Mesenchymal stem cell (in vitro differentiated cells and primary cell): ENCODE data around the gene LCORL.

Source experiments
- DNase-seq: peaks from one replicate; pipeline ENCODE4 v3.0.0-alpha.2; 2013
- H2AFZ ChIP-seq: one replicate; pipeline ENCODE4 v1.6.1; 2013; ENCODE audit warnings: low read depth, mild to moderate bottlenecking, control low read depth, inconsistent platforms, low read length, moderate library complexity
- H2AK5ac ChIP-seq: 2 replicates; pipeline ENCODE4 v1.6.1; 2013; ENCODE audit warnings: low read length, moderate library complexity, mild to moderate bottlenecking, inconsistent platforms; ENCODE audit not compliant: severe bottlenecking
- H2BK120ac ChIP-seq: one replicate; pipeline ENCODE4 v1.6.1; 2013; ENCODE audit warnings: low read depth, mild to moderate bottlenecking, inconsistent platforms, low read length, moderate library complexity
- H2BK12ac ChIP-seq, 2 experiments: one replicate each; pipeline ENCODE4 v1.6.1; 2013; ENCODE audit warnings: inconsistent platforms in 2 of 2, low read length in 2 of 2, mild to moderate bottlenecking in 2 of 2, moderate library complexity in 2 of 2, control low read depth in 1 of 2
- H2BK15ac ChIP-seq: one replicate; pipeline ENCODE4 v1.6.1; 2013; ENCODE audit warnings: mild to moderate bottlenecking, low read depth, inconsistent platforms; ENCODE audit not compliant: poor library complexity, severe bottlenecking
- H2BK5ac ChIP-seq: 2 replicates; pipeline ENCODE4 v1.6.1; 2013; ENCODE audit warnings: low read depth, mild to moderate bottlenecking, low read length, control low read depth, inconsistent platforms; ENCODE audit not compliant: poor library complexity, severe bottlenecking
- H3K14ac ChIP-seq, 2 experiments: one replicate each; pipeline ENCODE4 v1.6.1; 2013; ENCODE audit warnings: inconsistent platforms in 2 of 2, low read length in 2 of 2, control low read depth in 1 of 2, mild to moderate bottlenecking in 1 of 2, moderate library complexity in 1 of 2
- H3K18ac ChIP-seq, 2 experiments: one replicate each; pipeline ENCODE4 v1.6.1; 2013; ENCODE audit warnings: inconsistent platforms in 2 of 2, low read length in 2 of 2, control low read depth in 1 of 2, low read depth in 1 of 2, mild to moderate bottlenecking in 1 of 2
- H3K23ac ChIP-seq, 2 experiments: one replicate each; pipeline ENCODE4 v1.6.1; 2013; ENCODE audit warnings: inconsistent platforms in 2 of 2, low read length in 2 of 2, mild to moderate bottlenecking in 2 of 2, moderate library complexity in 2 of 2, control low read depth in 1 of 2
- H3K27ac ChIP-seq: 2 replicates; pipeline ENCODE4 v1.5.1; 2013; ENCODE audit warnings: mild to moderate bottlenecking, moderate library complexity, low read length, control low read depth, inconsistent platforms; ENCODE audit not compliant: poor library complexity, severe bottlenecking
- H3K27me3 ChIP-seq, 2 experiments: 2 replicates each; pipeline versions ENCODE4 v1.6.1 to v1.7.0; 2013; ENCODE audit warnings: low read length in 2 of 2, mild to moderate bottlenecking in 2 of 2, moderate library complexity in 2 of 2, control low read depth in 1 of 2, inconsistent platforms in 1 of 2; ENCODE audit not compliant: control insufficient read depth in 1 of 2, insufficient read depth in 1 of 2
- H3K36me3 ChIP-seq, 2 experiments: 2 replicates each; pipeline versions ENCODE4 v1.6.1 to v1.7.0; 2013; ENCODE audit warnings: low read length in 2 of 2, control low read depth in 1 of 2, inconsistent platforms in 1 of 2, low read depth in 1 of 2, mild to moderate bottlenecking in 1 of 2; ENCODE audit not compliant: insufficient read depth in 2 of 2, control insufficient read depth in 1 of 2
- H3K4ac ChIP-seq, 2 experiments: one replicate each; pipeline ENCODE4 v1.6.1; 2013; ENCODE audit warnings: inconsistent platforms in 2 of 2, low read length in 2 of 2, mild to moderate bottlenecking in 2 of 2, moderate library complexity in 2 of 2, control low read depth in 1 of 2, low read depth in 1 of 2
- H3K4me1 ChIP-seq: 2 replicates; pipeline ENCODE4 v1.6.1; 2013; ENCODE audit warnings: low read depth, low read length, control low read depth; ENCODE audit not compliant: control insufficient read depth, insufficient read depth
- H3K4me2 ChIP-seq: 2 replicates; pipeline ENCODE4 v1.6.1; 2013; ENCODE audit warnings: low read length, mild to moderate bottlenecking, inconsistent platforms; ENCODE audit not compliant: poor library complexity, severe bottlenecking
- H3K4me3 ChIP-seq, 2 experiments: 2 replicates each; pipeline versions ENCODE4 v1.5.1 to v1.7.0; 2013; ENCODE audit warnings: low read length in 2 of 2, mild to moderate bottlenecking in 2 of 2, control low read depth in 1 of 2, low read depth in 1 of 2; ENCODE audit not compliant: insufficient read depth in 1 of 2
- H3K79me1 ChIP-seq: replicated peaks from 2 replicates; pipeline ENCODE4 v1.6.1; 2013; ENCODE audit warnings: mild to moderate bottlenecking, control low read depth, low read length, inconsistent platforms; ENCODE audit not compliant: poor library complexity, severe bottlenecking
- H3K9ac ChIP-seq: 2 replicates; pipeline ENCODE4 v1.7.0; 2013; ENCODE audit warnings: mild to moderate bottlenecking, low read length, moderate library complexity
- H3K9me3 ChIP-seq: 2 replicates; pipeline ENCODE4 v1.7.0; 2013; ENCODE audit warnings: mild to moderate bottlenecking, low read length; ENCODE audit not compliant: control insufficient read depth
- H4K8ac ChIP-seq: one replicate; pipeline ENCODE4 v1.6.1; 2013; ENCODE audit warnings: inconsistent platforms, mild to moderate bottlenecking, low read length, moderate library complexity
- H4K91ac ChIP-seq: one replicate; pipeline ENCODE4 v1.6.1; 2013; ENCODE audit warnings: mild to moderate bottlenecking, low read length, inconsistent platforms
- WGBS: methylation state at CpG from one replicate; pipeline ENCODE4 v1.1.7; 2013; ENCODE audit warnings: mixed read lengths; 5-methylcytosine and 5-hydroxymethylcytosine counted together

The LCORL gene

GRCh38 chr4:18020671-18021469, 685 bp downstream of the LCORL start:
- WGBS, result under 1% methylated on average over 62 of the region's 90 CpGs
- Histone ChIP-seq H4K91ac (peak overlapping the region; percentile 80), H3K27ac (no peak overlapping the region), H3K36me3 (no peaks in the 10 kb centered on the region), H2BK12ac (peak overlapping the region in 1 of 2 experiments; percentile 22), H3K4me3 (peak overlapping the region; percentile 98), H3K18ac (peak overlapping the region; percentile 89 to 91), H2AFZ (peak overlapping the region; percentile 84), H2BK5ac (no peak overlapping the region), H3K79me1 (no peaks in the 10 kb centered on the region), H3K9ac (peak overlapping the region; percentile 90), H4K8ac (no peak overlapping the region), H2BK120ac (peak overlapping the region; percentile 71), H3K4me2 (peak overlapping the region; percentile 93), H2BK15ac (no peak overlapping the region), H3K27me3 (no peaks in the 10 kb centered on the region), H3K23ac (peak overlapping the region in 1 of 2 experiments; percentile 91), H2AK5ac (no peak overlapping the region), H3K9me3 (no peaks in the 10 kb centered on the region), H3K4ac (peak overlapping the region in 1 of 2 experiments; percentile 92), H3K14ac (no peak overlapping the region), H3K4me1 (no peaks in the 10 kb centered on the region)
- DNase-seq, result peak; percentile 95

GRCh38 chr4:18020145-18020670, 1.3 kb downstream of the LCORL start:
- peak overlapping the region; percentile 90 for H3K9ac ChIP-seq
- H3K18ac ChIP-seq, result peak overlapping the region; percentile 5 to 17
- H3K4me2 ChIP-seq, result peak overlapping the region; percentile 93
- no peak overlapping the region for H2BK15ac ChIP-seq
- no peaks in the 10 kb centered on the region for H3K9me3 ChIP-seq
- no peak overlapping the region for H2BK12ac ChIP-seq
- no peaks in the 10 kb centered on the region for H3K79me1 ChIP-seq
- H3K27me3 ChIP-seq, result no peaks in the 10 kb centered on the region
- no peak overlapping the region for H2BK5ac ChIP-seq
- no peak overlapping the region for H3K4ac ChIP-seq
- H2AK5ac ChIP-seq, result no peak overlapping the region
- no peak overlapping the region for H3K14ac ChIP-seq
- H3K4me3 ChIP-seq, result peak overlapping the region; percentile 98
- H2AFZ ChIP-seq, result no peak overlapping the region
- H4K91ac ChIP-seq, result no peak overlapping the region
- H3K36me3 ChIP-seq, result no peaks in the 10 kb centered on the region
- H4K8ac ChIP-seq, result no peak overlapping the region
- peak overlapping the region; percentile 27 for H2BK120ac ChIP-seq
- no peak overlapping the region for H3K23ac ChIP-seq
- H3K27ac ChIP-seq, result no peak overlapping the region
- H3K4me1 ChIP-seq, result no peaks in the 10 kb centered on the region
- 13% methylated on average over 12 of the region's 16 CpGs for WGBS
- no peak for DNase-seq

- no peak overlapping the region for H3K27ac ChIP-seq
- no peak overlapping the region for H2AFZ ChIP-seq
- no peak overlapping the region for H2BK120ac ChIP-seq
- no peak overlapping the region for H3K4me2 ChIP-seq
- H3K4me3 ChIP-seq, result no peak overlapping the region
- no peak overlapping the region for H3K9ac ChIP-seq
- no peaks in the 10 kb centered on the region for H3K27me3 ChIP-seq
- WGBS, result 100% methylated on average over 1 of the region's 1 CpG
- H4K8ac ChIP-seq, result no peak overlapping the region
- H3K4me1 ChIP-seq, result no peaks in the 10 kb centered on the region
- no peaks in the 10 kb centered on the region for H3K36me3 ChIP-seq
- H2BK12ac ChIP-seq, result no peak overlapping the region
- H2AK5ac ChIP-seq, result no peak overlapping the region
- H3K79me1 ChIP-seq, result peaks cover 14% of the 10 kb centered on the region
- DNase-seq, result no peak
- no peak overlapping the region for H3K14ac ChIP-seq
- no peak overlapping the region for H3K18ac ChIP-seq
- H3K23ac ChIP-seq, result no peak overlapping the region
- H3K9me3 ChIP-seq, result no peaks in the 10 kb centered on the region
- H3K4ac ChIP-seq, result no peak overlapping the region
- H4K91ac ChIP-seq, result no peak overlapping the region
- no peak overlapping the region for H2BK5ac ChIP-seq
- no peak overlapping the region for H2BK15ac ChIP-seq
Observed at GRCh38 chr4:18014269-18014668, 7.3 kb downstream of the LCORL start.

- Histone ChIP-seq H3K18ac (no peak overlapping the region), H2BK15ac (no peak overlapping the region)
- no peak for DNase-seq
Observed at GRCh38 chr4:18012807-18013462, 8.6 kb downstream of the LCORL start.

More at GRCh38 chr4:18012807-18013462, 8.6 kb downstream of the LCORL start:
- no peak overlapping the region for H3K4ac ChIP-seq
- no peak overlapping the region for H4K8ac ChIP-seq
- H3K14ac ChIP-seq, result no peak overlapping the region
- no peak overlapping the region for H2BK120ac ChIP-seq
- no peak overlapping the region for H2BK5ac ChIP-seq
- no peaks in the 10 kb centered on the region for H3K27me3 ChIP-seq
- no peaks in the 10 kb centered on the region for H3K36me3 ChIP-seq
- no peak overlapping the region for H4K91ac ChIP-seq
- no peak overlapping the region for H3K4me2 ChIP-seq
- no peak overlapping the region for H3K27ac ChIP-seq
- no peak overlapping the region for H3K9ac ChIP-seq
- H3K4me1 ChIP-seq, result no peaks in the 10 kb centered on the region
- no peak overlapping the region for H3K23ac ChIP-seq
- H2AFZ ChIP-seq, result no peak overlapping the region
- no peak overlapping the region for H3K4me3 ChIP-seq
- H3K79me1 ChIP-seq, result peaks cover 14% of the 10 kb centered on the region
- 97% methylated on average over 3 of the region's 3 CpGs for WGBS
- H2BK12ac ChIP-seq, result no peak overlapping the region
- no peaks in the 10 kb centered on the region for H3K9me3 ChIP-seq
- no peak overlapping the region for H2AK5ac ChIP-seq
